HepG2 (cell line): ENCODE data around the gene NRP1.

Experiments
- ATF5 ChIP-seq: sonication (generic); formaldehyde crosslinking; IDR thresholded peaks from 2 replicates; pipeline ENCODE4 v1.4.0; 2020; ENCODE audit warnings: mild to moderate bottlenecking, low read depth, missing genetic modification reagents
- CEBPB ChIP-seq: IDR thresholded peaks from 2 replicates; pipeline ENCODE4 v1.6.1; 2011; ENCODE audit warnings: low read depth, low read length, improper control_type of control experiment, borderline replicate concordance
- CTCF ChIP-seq: sonication (generic); formaldehyde crosslinking; IDR thresholded peaks from 2 replicates; pipeline ENCODE4 v1.5.0; 2020; ENCODE audit warnings: mild to moderate bottlenecking, missing genetic modification reagents, moderate library complexity
- ERF ChIP-seq: IDR thresholded peaks from 2 replicates; pipeline ENCODE4 v1.6.1; 2018; ENCODE audit warnings: missing biosample characterization, missing genetic modification reagents
- FIP1L1 ChIP-seq: fragments of 200-400 bp; formaldehyde crosslinking; IDR thresholded peaks from 2 replicates; pipeline ENCODE4 v1.6.1; 2018; ENCODE audit warnings: low read depth, mild to moderate bottlenecking, low read length, moderate library complexity, borderline replicate concordance; ENCODE audit not compliant: insufficient read depth
- HNRNPLL ChIP-seq: fragments of 200-400 bp; formaldehyde crosslinking; IDR thresholded peaks from 2 replicates; pipeline ENCODE4 v1.6.1; 2017; ENCODE audit warnings: mild to moderate bottlenecking, low read depth, low read length; ENCODE audit not compliant: poor library complexity, severe bottlenecking
- KDM5A ChIP-seq: fragments of 200-600 bp; sonication (generic); IDR thresholded peaks from 2 replicates; pipeline ENCODE4 v1.7.0; 2018; ENCODE audit warnings: antibody characterized with exemption, mild to moderate bottlenecking, low read length, borderline replicate concordance
- POLR2A ChIP-seq, 2 experiments: IDR thresholded peaks; 2 replicates each; pipeline ENCODE4 v1.6.1; 2011; ENCODE audit warnings: low read depth in 2 of 2, low read length in 2 of 2, mild to moderate bottlenecking in 1 of 2, moderate library complexity in 1 of 2; ENCODE audit not compliant: insufficient read depth in 1 of 2
- SMC3 ChIP-seq: IDR thresholded peaks from 2 replicates; pipeline ENCODE4 v1.6.1; 2011; ENCODE audit warnings: low read length, improper control_type of control experiment
- THAP9 ChIP-seq: sonication (generic); formaldehyde crosslinking; IDR thresholded peaks from 2 replicates; pipeline ENCODE4; 2020; ENCODE audit warnings: missing genetic modification reagents, mild to moderate bottlenecking, borderline replicate concordance
- ZBTB42 ChIP-seq: sonication (generic); formaldehyde crosslinking; IDR thresholded peaks from 2 replicates; pipeline ENCODE4 v1.5.0; 2020; ENCODE audit warnings: mild to moderate bottlenecking, missing genetic modification reagents

- TF ChIP-seq FIP1L1: no peak
- no peak for TF ChIP-seq ZBTB42 (CRISPR knock-in tag)
- no peak for TF ChIP-seq ATF5 (CRISPR knock-in tag)
- TF ChIP-seq CEBPB: no peak
- TF ChIP-seq HNRNPLL: no peak
- no peak for TF ChIP-seq ERF (CRISPR knock-in tag)
- no peak for TF ChIP-seq CTCF (CRISPR knock-in tag)
- no peak for TF ChIP-seq POLR2A (IDR thresholded peaks at IDR 0.05; ENCODE audit: insufficient read depth in 1 of 2, low read depth in 2 of 2, low read length in 2 of 2)
- no peak for TF ChIP-seq KDM5A
- TF ChIP-seq THAP9 (CRISPR knock-in tag): no peak
- no peak for TF ChIP-seq SMC3
These were observed 18.9 kb upstream of the NRP1 start for GRCh38 chr10:33353334-33353733.
